Ovary (tissue), 3 donors: Measurements from ENCODE around the gene AGBL5.

Experiments
- CTCF ChIP-seq, 3 donors: fragments of 450-650 bp in 2 of 3; fragments of 200-600 bp in 1 of 3; IDR thresholded peaks; one replicate each; pipeline versions ENCODE4 v1.5.1 to v1.8.0; 2016 to 2022; ENCODE audit warnings: antibody characterized with exemption in 3 of 3, mild to moderate bottlenecking in 1 of 3
- EP300 ChIP-seq: sonication (generic); formaldehyde crosslinking; IDR thresholded peaks from one replicate; pipeline ENCODE4 v1.6.1; 2017; ENCODE audit warnings: antibody characterized with exemption
- donor health status: DM: no; HTN: no; CAD: no.

GRCh38 chr2:27029051-27029450, 22.4 kb upstream of the AGBL5 start:
- no peak for TF ChIP-seq CTCF (IDR thresholded peaks at IDR 0.05)
- TF ChIP-seq EP300: no peak
